CD14-positive monocyte (primary cell): ENCODE measurements around the gene TRHDE. TPM values are rescaled to one million over a fixed set of nuclear protein-coding genes. Genes with fewer than 3 reads are reported as not detected.

Experiments
- DNase-seq, 3 donors: peaks; one replicate each; pipeline ENCODE4 v3.0.0-alpha.2; 2011 to 2022
- H2AFZ ChIP-seq: 2 replicates; pipeline ENCODE4 v1.6.0; 2012; ENCODE audit warnings: mild to moderate bottlenecking, low read depth, low read length, inconsistent platforms; ENCODE audit not compliant: insufficient read depth, poor library complexity, severe bottlenecking
- H3K27ac ChIP-seq, 2 donors: 1 replicate in 1 of 2; 2 replicates in 1 of 2; pipeline ENCODE4 v1.5.1; 2012 to 2013; ENCODE audit warnings: low read length in 2 of 2, control low read depth in 1 of 2, inconsistent platforms in 1 of 2, low read depth in 1 of 2, mild to moderate bottlenecking in 1 of 2
- H3K27me3 ChIP-seq, 2 donors: one replicate each; pipeline versions ENCODE4 v1.6.0 to v1.6.1; 2011 to 2013; ENCODE audit warnings: low read length in 2 of 2; ENCODE audit not compliant: control insufficient read depth in 2 of 2, insufficient read depth in 2 of 2
- H3K36me3 ChIP-seq, 2 donors: replicated peaks in 1 of 2; 1 replicate in 1 of 2; 2 replicates in 1 of 2; pipeline versions ENCODE4 v1.5.1 to v1.6.1; 2012 to 2013; ENCODE audit warnings: low read length in 2 of 2, control low read depth in 1 of 2, inconsistent platforms in 1 of 2, mild to moderate bottlenecking in 1 of 2; ENCODE audit not compliant: insufficient read depth in 2 of 2, control insufficient read depth in 1 of 2
- H3K4me1 ChIP-seq, 2 donors: 1 replicate in 1 of 2; 2 replicates in 1 of 2; pipeline versions ENCODE4 v1.5.1 to v1.6.1; 2012 to 2013; ENCODE audit warnings: low read length in 2 of 2, control low read depth in 1 of 2, inconsistent platforms in 1 of 2, mild to moderate bottlenecking in 1 of 2, moderate library complexity in 1 of 2; ENCODE audit not compliant: insufficient read depth in 2 of 2, control insufficient read depth in 1 of 2
- H3K4me2 ChIP-seq: replicated peaks from 2 replicates; pipeline ENCODE3; 2012; ENCODE audit warnings: low read length, moderate library complexity, mild to moderate bottlenecking; ENCODE audit not compliant: poor library complexity, severe bottlenecking; ENCODE audit errors: extremely low read depth
- H3K4me3 ChIP-seq, 3 experiments: fragments of 200-600 bp in 1 of 3; sonication (generic) in 1 of 3; replicated peaks in 1 of 3; 1 replicate in 2 of 3; 2 replicates in 1 of 3; pipeline ENCODE4 v1.5.1; 2011 to 2013; ENCODE audit warnings: low read length in 3 of 3, mild to moderate bottlenecking in 3 of 3, control low read depth in 2 of 3, low read depth in 2 of 3, inconsistent platforms in 1 of 3, moderate library complexity in 1 of 3
- H3K79me2 ChIP-seq: 2 replicates; pipeline ENCODE4 v1.6.0; 2012; ENCODE audit warnings: mild to moderate bottlenecking, control low read depth, inconsistent platforms, low read length, moderate library complexity; ENCODE audit not compliant: insufficient read depth
- H3K9ac ChIP-seq: 2 replicates; pipeline ENCODE4 v1.6.0; 2017; ENCODE audit warnings: low read length, mild to moderate bottlenecking; ENCODE audit not compliant: insufficient read depth, poor library complexity, severe bottlenecking
- H3K9me3 ChIP-seq, 2 donors: replicated peaks in 1 of 2; 1 replicate in 1 of 2; 2 replicates in 1 of 2; pipeline versions ENCODE4 v1.5.1 to v1.6.1; 2012 to 2013; ENCODE audit warnings: low read length in 2 of 2, control low read depth in 1 of 2; ENCODE audit not compliant: control insufficient read depth in 1 of 2, insufficient read depth in 1 of 2
- H4K20me1 ChIP-seq: 2 replicates; pipeline ENCODE4 v1.6.0; 2012; ENCODE audit warnings: mild to moderate bottlenecking, low read length, control low read depth, moderate library complexity; ENCODE audit not compliant: insufficient read depth
- H3K27ac Mint-ChIP-seq, 7 donors: one replicate each; pipeline ENCODE4 v1.8.0; 2020; ENCODE audit warnings: mild to moderate bottlenecking in 7 of 7, mixed read lengths in 7 of 7, moderate library complexity in 6 of 7, inconsistent platforms in 2 of 7
- H3K27me3 Mint-ChIP-seq, 3 donors: one replicate each; pipeline ENCODE4 v1.8.0; 2021 to 2022; ENCODE audit warnings: low read depth in 3 of 3, mild to moderate bottlenecking in 3 of 3, mixed read lengths in 3 of 3, moderate library complexity in 3 of 3, inconsistent platforms in 1 of 3
- H3K36me3 Mint-ChIP-seq, 2 donors: one replicate each; pipeline ENCODE4 v1.8.0; 2020; ENCODE audit warnings: mixed read lengths in 2 of 2, inconsistent platforms in 1 of 2, mild to moderate bottlenecking in 1 of 2
- H3K4me1 Mint-ChIP-seq: one replicate; pipeline ENCODE4 v1.8.0; 2020; ENCODE audit warnings: mild to moderate bottlenecking, mixed read lengths
- H3K4me3 Mint-ChIP-seq, 2 donors: one replicate each; pipeline ENCODE4 v1.8.0; 2020; ENCODE audit warnings: mild to moderate bottlenecking in 2 of 2, mixed read lengths in 2 of 2, moderate library complexity in 1 of 2
- H3K9me3 Mint-ChIP-seq, 7 donors: one replicate each; pipeline ENCODE4 v1.8.0; 2020 to 2022; ENCODE audit warnings: mixed read lengths in 7 of 7, mild to moderate bottlenecking in 6 of 7, moderate library complexity in 6 of 7, inconsistent platforms in 2 of 7
- WGBS: methylation state at CpG from one replicate; pipeline ENCODE4 v1.1.5; 2013; ENCODE audit warnings: missing lambda C conversion rate; ENCODE audit not compliant: insufficient coverage; 5-methylcytosine and 5-hydroxymethylcytosine counted together
- intact Hi-C, 2 donors: fragments of 100-400 bp; cut with micrococcal nuclease; formaldehyde crosslinking; loops; one replicate each; pipeline versions ENCODE4 v1.15.0 to v1.15.1; 2023
- polyA plus RNA-seq, 3 donors: library from polyadenylated mRNA; depleted of rRNA in 1 of 3; unstranded in 2 of 3; stranded (reverse) in 1 of 3; fragments of 300-500 nt in 2 of 3; fragments of >200 nt in 1 of 3; fragmentation: Illumina TruSeq in 2 of 3; gene quantifications; 1 replicate in 2 of 3; 2 replicates in 1 of 3; pipeline ENCODE4 v1.2.3, GENCODE V29; 2012 to 2021
- TF ChIP-seq, protein P1 (sequence below): fragments of 200-600 bp; IDR thresholded peaks from one replicate; pipeline ENCODE4 v1.8.0; 2022; ENCODE audit warnings: antibody characterized with exemption, mild to moderate bottlenecking

TRHDE gene
- polyA plus RNA-seq, 3 donors: not detected

DNA sequence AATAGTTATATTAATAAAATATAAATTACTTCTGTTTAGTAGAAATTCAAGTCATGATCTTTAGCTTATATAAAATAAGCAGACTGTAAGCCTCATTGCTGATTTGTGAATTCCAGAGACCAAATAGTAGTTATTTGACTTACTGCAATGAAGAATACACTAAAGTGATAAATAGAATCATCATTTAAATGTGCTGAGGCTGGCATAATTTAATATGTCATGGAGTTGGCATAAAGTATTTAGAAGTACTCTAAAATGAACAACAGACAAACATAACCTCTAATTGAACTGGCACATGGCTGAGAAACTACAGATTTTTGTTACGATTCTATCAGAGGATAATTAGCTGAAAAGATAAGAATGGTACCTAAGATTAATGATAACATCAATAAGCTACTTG lies 45.7 kb upstream of the TRHDE start:
- no peaks in the 10 kb centered on the region for H3K27me3 Mint-ChIP-seq
- no peaks in the 10 kb centered on the region for H3K4me1 Mint-ChIP-seq
- DNase-seq: no peak
- no peak overlapping the region for H2AFZ ChIP-seq
- H3K36me3 ChIP-seq: no peaks in the 10 kb centered on the region
- H3K4me3 ChIP-seq: no peak overlapping the region
- no peak overlapping the region for H3K4me3 Mint-ChIP-seq
- H3K9ac ChIP-seq: no peak overlapping the region
- H3K9me3 ChIP-seq: no peaks in the 10 kb centered on the region
- peaks cover 0 to 3% (median 2%) of the 10 kb centered on the region in 7 donors for H3K9me3 Mint-ChIP-seq
- H3K36me3 Mint-ChIP-seq: no peaks in the 10 kb centered on the region
- no peaks in the 10 kb centered on the region for H3K79me2 ChIP-seq
- WGBS: no CpG with 5 or more reads among the region's 1 CpG
- no peak overlapping the region for H3K4me2 ChIP-seq
- no peaks in the 10 kb centered on the region for H3K27me3 ChIP-seq
- H3K27ac Mint-ChIP-seq: no peak overlapping the region
- no peaks in the 10 kb centered on the region for H3K4me1 ChIP-seq
- no peaks in the 10 kb centered on the region for H4K20me1 ChIP-seq
- no peak overlapping the region for H3K27ac ChIP-seq
- intact Hi-C loops: no loop called here
- TF ChIP-seq, protein P1, sequence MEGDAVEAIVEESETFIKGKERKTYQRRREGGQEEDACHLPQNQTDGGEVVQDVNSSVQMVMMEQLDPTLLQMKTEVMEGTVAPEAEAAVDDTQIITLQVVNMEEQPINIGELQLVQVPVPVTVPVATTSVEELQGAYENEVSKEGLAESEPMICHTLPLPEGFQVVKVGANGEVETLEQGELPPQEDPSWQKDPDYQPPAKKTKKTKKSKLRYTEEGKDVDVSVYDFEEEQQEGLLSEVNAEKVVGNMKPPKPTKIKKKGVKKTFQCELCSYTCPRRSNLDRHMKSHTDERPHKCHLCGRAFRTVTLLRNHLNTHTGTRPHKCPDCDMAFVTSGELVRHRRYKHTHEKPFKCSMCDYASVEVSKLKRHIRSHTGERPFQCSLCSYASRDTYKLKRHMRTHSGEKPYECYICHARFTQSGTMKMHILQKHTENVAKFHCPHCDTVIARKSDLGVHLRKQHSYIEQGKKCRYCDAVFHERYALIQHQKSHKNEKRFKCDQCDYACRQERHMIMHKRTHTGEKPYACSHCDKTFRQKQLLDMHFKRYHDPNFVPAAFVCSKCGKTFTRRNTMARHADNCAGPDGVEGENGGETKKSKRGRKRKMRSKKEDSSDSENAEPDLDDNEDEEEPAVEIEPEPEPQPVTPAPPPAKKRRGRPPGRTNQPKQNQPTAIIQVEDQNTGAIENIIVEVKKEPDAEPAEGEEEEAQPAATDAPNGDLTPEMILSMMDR: no peak

GRCh38 chr12:72228424-72228823 lies 43.7 kb upstream of the TRHDE start:
- H3K9me3 ChIP-seq: no peaks in the 10 kb centered on the region
- no peaks in the 10 kb centered on the region for H4K20me1 ChIP-seq
- H3K4me2 ChIP-seq: no peak overlapping the region
- H3K4me3 ChIP-seq: no peak overlapping the region
- H3K9ac ChIP-seq: no peak overlapping the region
- intact Hi-C loops: no loop called here
- no peak overlapping the region for H3K27ac ChIP-seq
- Mint-ChIP-seq H3K9me3 (peaks cover 0 to 5% (median 2%) of the 10 kb centered on the region in 7 donors), H3K4me1 (no peaks in the 10 kb centered on the region), H3K36me3 (no peaks in the 10 kb centered on the region), H3K4me3 (no peak overlapping the region), H3K27ac (no peak overlapping the region), H3K27me3 (no peaks in the 10 kb centered on the region)
- H3K27me3 ChIP-seq: no peaks in the 10 kb centered on the region
- no peaks in the 10 kb centered on the region for H3K79me2 ChIP-seq
- no peak for DNase-seq
- no peak overlapping the region for H2AFZ ChIP-seq
- TF ChIP-seq, protein P1: no peak
- no peaks in the 10 kb centered on the region for H3K36me3 ChIP-seq
- H3K4me1 ChIP-seq: no peaks in the 10 kb centered on the region
